Measurements from ENCODE around the gene TANGO2.

The TANGO2 gene

GRCh38 chr22:19981961-19982920, 38.7 kb upstream of the TANGO2 start:
- H3K27ac ChIP-seq, result no peak overlapping the region
- no peak overlapping the region for H3K4me3 ChIP-seq

- H3K4me3 ChIP-seq, result no peak overlapping the region
- H3K27ac ChIP-seq, result peak overlapping the region in 1 of 21 experiments; percentile 49
These were observed 37.8 kb upstream of the TANGO2 start for GRCh38 chr22:19982991-19983578.

GRCh38 chr22:19983741-19984140, 37.2 kb upstream of the TANGO2 start:
- no peak overlapping the region for H3K4me3 ChIP-seq
- peak overlapping the region in 3 of 21 experiments; percentile 4 to 36 (median 18) for H3K27ac ChIP-seq

- peak overlapping the region in 4 of 21 experiments; percentile 4 to 47 (median 27) for H3K27ac ChIP-seq
- no peak overlapping the region for H3K4me3 ChIP-seq
These were observed 36.6 kb upstream of the TANGO2 start for GRCh38 chr22:19984201-19984753.

GRCh38 chr22:19984851-19985811, 35.8 kb upstream of the TANGO2 start:
- Histone ChIP-seq H3K4me3 (no peak overlapping the region), H3K27ac (peak overlapping the region in 1 of 21 experiments; percentile 47)

GRCh38 chr22:19986011-19986409, 34.9 kb upstream of the TANGO2 start:
- Histone ChIP-seq H3K27ac (peak overlapping the region in 7 of 21 experiments; percentile 18 to 88 (median 70)), H3K4me3 (peak overlapping the region; percentile 54 to 71 (median 64))

- Histone ChIP-seq H3K4me3 (peak overlapping the region; percentile 54 to 71 (median 64)), H3K27ac (peak overlapping the region in 20 of 21 experiments; percentile 1 to 88 (median 70))
These were observed 34.2 kb upstream of the TANGO2 start for GRCh38 chr22:19986410-19987341.

GRCh38 chr22:19987394-19988306, 33.3 kb upstream of the TANGO2 start:
- H3K27ac ChIP-seq, result peak overlapping the region in 2 of 21 experiments; percentile 81 to 84
- H3K4me3 ChIP-seq, result peak overlapping the region in 2 of 7 experiments; percentile 66 to 71

- Histone ChIP-seq H3K4me3 (no peak overlapping the region), H3K27ac (no peak overlapping the region)
These were observed 32.5 kb upstream of the TANGO2 start for GRCh38 chr22:19988331-19988808.

GRCh38 chr22:19988965-19989724, 31.8 kb upstream of the TANGO2 start:
- no peak overlapping the region for H3K4me3 ChIP-seq
- peak overlapping the region in 2 of 21 experiments; percentile 30 to 43 for H3K27ac ChIP-seq

- peak overlapping the region in 2 of 21 experiments; percentile 30 to 43 for H3K27ac ChIP-seq
These were observed 31.2 kb upstream of the TANGO2 start for GRCh38 chr22:19989725-19990067.

GRCh38 chr22:19990188-19990587, 30.7 kb upstream of the TANGO2 start:
- H3K27ac ChIP-seq, result no peak overlapping the region
- no peak overlapping the region for H3K4me3 ChIP-seq

More at GRCh38 chr22:19989725-19990067, 31.2 kb upstream of the TANGO2 start:
- H3K4me3 ChIP-seq, result no peak overlapping the region

- H3K27ac ChIP-seq, result peak overlapping the region in 3 of 21 experiments; percentile 18 to 31 (median 21)
- no peak overlapping the region for H3K4me3 ChIP-seq
These were observed 30.1 kb upstream of the TANGO2 start for GRCh38 chr22:19990609-19991394.

GRCh38 chr22:19991395-19991644, 29.6 kb upstream of the TANGO2 start:
- Histone ChIP-seq H3K27ac (peak overlapping the region in 2 of 21 experiments; percentile 31 to 46), H3K4me3 (no peak overlapping the region)

- Histone ChIP-seq H3K27ac (peak overlapping the region in 2 of 21 experiments; percentile 31 to 46), H3K4me3 (no peak overlapping the region)
These were observed 29.1 kb upstream of the TANGO2 start for GRCh38 chr22:19991645-19992451.

All from skin epidermis (tissue), 12 donors.